ENCODE results near the gene PLA2G4F.

- TF ChIP-seq CTCF (IDR thresholded peaks at IDR 0.05) (no peak), POLR2AphosphoS5 (IDR thresholded peaks at IDR 0.05) (no peak)
These were observed 21.7 kb downstream of the PLA2G4F start for GRCh38 chr15:42134617-42135245.
